ENCODE measurements around the gene ATF7. TPM values are rescaled to one million over a fixed set of nuclear protein-coding genes. Genes with fewer than 3 reads are reported as not detected.

ATF7 gene
- total and polyA plus RNA-seq, 9 of the 15 experiments (the other 6 are each of a cell fraction or from before 2014, with no cell fraction given) = 10.6 to 30.4 (median 20.7) TPM

DNA sequence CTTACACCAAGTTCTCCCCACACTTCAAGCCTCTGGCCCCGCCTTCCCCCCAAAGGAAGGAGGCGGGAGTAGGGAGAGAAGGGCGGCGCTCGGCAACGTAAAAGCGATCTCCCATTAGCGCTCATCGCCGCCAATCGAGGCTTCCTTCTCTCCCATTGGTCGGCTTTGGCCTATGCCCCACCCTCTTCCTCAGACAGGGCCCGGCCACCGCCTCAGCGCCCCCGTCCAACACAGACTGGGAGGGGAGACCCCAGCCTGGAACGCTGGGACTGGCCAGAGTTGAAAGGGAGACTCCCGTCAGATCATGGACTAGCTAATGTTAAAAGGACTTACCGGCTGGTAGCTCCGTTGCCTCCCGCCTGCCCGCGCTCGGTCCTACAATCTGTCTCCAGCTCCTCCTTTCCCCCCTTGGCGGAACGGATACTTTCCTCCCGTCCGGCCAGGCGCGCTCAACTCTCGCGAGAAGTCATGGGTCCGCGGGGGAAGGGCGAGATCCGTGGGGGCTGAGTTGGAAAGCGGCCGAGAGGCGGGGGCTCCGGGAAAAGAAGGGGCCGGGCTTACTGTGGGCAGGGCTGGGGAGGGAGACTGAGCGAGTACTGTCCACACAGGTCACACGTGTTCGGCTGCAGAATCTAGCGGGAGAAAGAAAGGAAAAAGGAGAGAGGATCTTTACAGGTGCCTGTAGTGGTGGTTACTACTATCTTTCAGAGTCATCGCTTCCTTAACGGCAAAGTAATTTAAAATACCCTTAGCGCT is at the start of gene ATF7 (continued):
- TF ChIP-seq HMGXB4 (CRISPR knock-in tag; IDR thresholded peaks at IDR 0.05) (peak; percentile 92), ZNF583 (CRISPR knock-in tag; IDR thresholded peaks at IDR 0.05) (no peak), CLOCK (CRISPR knock-in tag; IDR thresholded peaks at IDR 0.05; ENCODE audit: borderline replicate concordance) (no peak), MAFK (IDR thresholded peaks at IDR 0.05; ENCODE audit: low read length) (no peak), FOSL1 (tag; conservative IDR thresholded peaks at IDR 0.05) (no peak), PURB (CRISPR knock-in tag; IDR thresholded peaks at IDR 0.05; ENCODE audit: low read depth) (no peak), ZNF668 (CRISPR knock-in tag; IDR thresholded peaks at IDR 0.05) (no peak), DPF2 (IDR thresholded peaks at IDR 0.05) (0 out of 2 replicates have a peak, but pooled peaks have one; percentile 26), PTBP1 (IDR thresholded peaks at IDR 0.05; ENCODE audit: low read depth, low read length) (no peak), ZC3H11A (IDR thresholded peaks at IDR 0.05; ENCODE audit: low read depth, low read length) (no peak), RCOR1 (IDR thresholded peaks at IDR 0.05; ENCODE audit: borderline replicate concordance in 1 of 2, low read depth in 2 of 2, low read length in 2 of 2) (no peak; a peak in 1 of 4 replicates), USF2 (CRISPR knock-in tag; IDR thresholded peaks at IDR 0.05) (no peak), ZFP30 (CRISPR knock-in tag; IDR thresholded peaks at IDR 0.05; ENCODE audit: borderline replicate concordance) (no peak), ILF3 (IDR thresholded peaks at IDR 0.05; ENCODE audit: borderline replicate concordance) (no peak), YY1 (IDR thresholded peaks at IDR 0.05; ENCODE audit: borderline replicate concordance in 1 of 3, control insufficient read depth in 1 of 3, extremely low read depth in 1 of 3, insufficient read depth in 3 of 3, insufficient read length in 1 of 3, insufficient replicate concordance in 2 of 3, low read depth in 1 of 3, low read length in 2 of 3) (peak in 1 of 3 experiments; percentile 47), OTX1 (CRISPR knock-in tag; IDR thresholded peaks at IDR 0.05) (no peak), ZNF140 (CRISPR knock-in tag; IDR thresholded peaks at IDR 0.05) (no peak), ZBED1 (IDR thresholded peaks at IDR 0.05) (no peak; the same call in 1 of the 2 replicates), WHSC1 (IDR thresholded peaks at IDR 0.05; ENCODE audit: low read length) (no peak)
- TF ChIP-seq, protein P1, sequence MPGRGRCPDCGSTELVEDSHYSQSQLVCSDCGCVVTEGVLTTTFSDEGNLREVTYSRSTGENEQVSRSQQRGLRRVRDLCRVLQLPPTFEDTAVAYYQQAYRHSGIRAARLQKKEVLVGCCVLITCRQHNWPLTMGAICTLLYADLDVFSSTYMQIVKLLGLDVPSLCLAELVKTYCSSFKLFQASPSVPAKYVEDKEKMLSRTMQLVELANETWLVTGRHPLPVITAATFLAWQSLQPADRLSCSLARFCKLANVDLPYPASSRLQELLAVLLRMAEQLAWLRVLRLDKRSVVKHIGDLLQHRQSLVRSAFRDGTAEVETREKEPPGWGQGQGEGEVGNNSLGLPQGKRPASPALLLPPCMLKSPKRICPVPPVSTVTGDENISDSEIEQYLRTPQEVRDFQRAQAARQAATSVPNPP (IDR thresholded peaks at IDR 0.05; ENCODE audit: borderline replicate concordance, insufficient read depth, insufficient read length) = no peak
- TF ChIP-seq, protein P2, sequence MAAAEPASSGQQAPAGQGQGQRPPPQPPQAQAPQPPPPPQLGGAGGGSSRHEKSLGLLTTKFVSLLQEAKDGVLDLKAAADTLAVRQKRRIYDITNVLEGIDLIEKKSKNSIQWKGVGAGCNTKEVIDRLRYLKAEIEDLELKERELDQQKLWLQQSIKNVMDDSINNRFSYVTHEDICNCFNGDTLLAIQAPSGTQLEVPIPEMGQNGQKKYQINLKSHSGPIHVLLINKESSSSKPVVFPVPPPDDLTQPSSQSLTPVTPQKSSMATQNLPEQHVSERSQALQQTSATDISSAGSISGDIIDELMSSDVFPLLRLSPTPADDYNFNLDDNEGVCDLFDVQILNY (CRISPR knock-in tag; IDR thresholded peaks at IDR 0.05) = no peak

Measured in K562 (cell line).